Measurements from ENCODE around the gene CACNA1C.

Gene CACNA1C

DNA sequence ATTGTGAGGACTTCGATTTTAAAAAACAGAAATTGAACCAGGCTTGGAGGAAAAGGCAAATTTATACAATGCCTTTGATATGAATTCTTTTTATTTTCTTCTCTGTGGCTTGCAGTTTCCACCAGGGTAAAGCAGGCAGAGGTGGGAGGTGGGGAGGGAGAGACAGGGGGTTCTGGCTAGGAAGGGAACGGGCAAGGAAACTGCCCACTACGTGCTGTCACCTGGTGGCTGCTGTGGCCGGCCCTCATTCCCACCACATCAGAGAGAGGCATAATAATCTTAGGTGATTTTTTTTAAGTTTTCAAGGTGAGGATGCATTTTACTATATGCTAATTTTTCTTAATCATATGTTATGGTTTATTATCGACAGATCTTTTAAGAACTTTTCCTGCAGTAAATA, 145.8 kb downstream of the CACNA1C start:
- no peak for DNase-seq (ENCODE audit: low read depth in 2 of 2)

GRCh38 chr12:2205996-2206395, 153.2 kb downstream of the CACNA1C start:
- no peak for DNase-seq (ENCODE audit: low read depth in 2 of 2)

DNA sequence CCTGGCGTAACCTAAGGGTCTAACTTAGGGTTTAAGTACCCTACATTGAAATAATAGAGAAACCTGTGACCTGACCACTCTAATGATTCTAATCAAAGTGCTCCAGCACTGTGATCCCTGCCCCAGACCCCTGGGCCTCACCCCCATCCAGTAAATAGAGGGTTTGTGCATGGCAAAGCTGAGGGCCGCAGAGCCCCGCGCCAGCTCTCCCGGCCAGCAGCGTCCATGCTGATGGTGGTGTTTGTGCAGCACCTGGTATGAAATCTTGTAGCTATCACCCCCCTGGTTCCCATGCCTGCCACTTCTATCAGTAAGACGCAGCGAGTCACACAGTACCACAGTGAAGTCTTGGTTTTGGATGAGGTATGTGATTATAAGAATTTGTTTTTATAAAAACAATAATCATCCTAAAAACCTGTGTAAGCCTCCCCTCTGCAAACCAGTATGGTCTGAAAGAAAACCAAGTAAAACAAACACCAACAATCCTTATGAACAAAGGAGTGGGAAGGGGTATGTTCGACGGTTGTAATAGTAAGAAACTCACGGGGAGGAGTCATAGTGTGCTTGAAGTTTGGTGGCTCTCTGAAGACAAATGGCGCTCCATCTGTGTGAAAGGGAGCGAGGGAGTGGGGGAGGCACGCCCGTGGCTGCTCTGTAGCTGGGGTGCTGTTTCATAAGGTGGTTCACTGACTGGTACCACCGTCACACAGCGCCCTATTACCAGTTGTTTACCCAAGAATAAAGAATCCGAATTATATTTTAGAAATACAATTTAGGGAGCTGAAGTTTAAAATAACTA, 156.2 kb downstream of the CACNA1C start:
- DNase-seq (ENCODE audit: low read depth in 2 of 2) = no peak

DNA sequence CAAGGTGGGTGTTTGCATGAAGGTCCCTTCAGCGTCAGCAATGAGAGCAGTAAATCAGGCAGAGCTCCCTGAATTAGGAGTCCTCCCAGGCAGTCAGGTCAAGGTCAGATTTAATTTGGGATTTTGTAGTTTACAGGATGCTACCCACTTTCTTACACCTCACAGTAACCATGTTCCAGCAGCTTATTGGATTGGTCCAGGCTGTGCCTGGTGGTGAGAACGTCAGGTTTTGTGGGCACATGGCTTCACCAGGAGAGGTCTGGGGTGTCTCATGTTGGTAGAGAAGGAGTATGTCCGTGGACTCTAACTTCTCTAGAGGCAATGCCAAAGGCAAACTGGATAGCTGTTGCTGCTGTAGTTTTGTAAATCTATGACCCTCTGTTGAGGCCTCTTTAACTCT, 158.3 kb downstream of the CACNA1C start:
- DNase-seq (ENCODE audit: low read depth in 2 of 2) = no peak

- DNase-seq (ENCODE audit: low read depth in 2 of 2) = no peak
Observed at GRCh38 chr12:2212537-2212936, 159.8 kb downstream of the CACNA1C start.

DNA sequence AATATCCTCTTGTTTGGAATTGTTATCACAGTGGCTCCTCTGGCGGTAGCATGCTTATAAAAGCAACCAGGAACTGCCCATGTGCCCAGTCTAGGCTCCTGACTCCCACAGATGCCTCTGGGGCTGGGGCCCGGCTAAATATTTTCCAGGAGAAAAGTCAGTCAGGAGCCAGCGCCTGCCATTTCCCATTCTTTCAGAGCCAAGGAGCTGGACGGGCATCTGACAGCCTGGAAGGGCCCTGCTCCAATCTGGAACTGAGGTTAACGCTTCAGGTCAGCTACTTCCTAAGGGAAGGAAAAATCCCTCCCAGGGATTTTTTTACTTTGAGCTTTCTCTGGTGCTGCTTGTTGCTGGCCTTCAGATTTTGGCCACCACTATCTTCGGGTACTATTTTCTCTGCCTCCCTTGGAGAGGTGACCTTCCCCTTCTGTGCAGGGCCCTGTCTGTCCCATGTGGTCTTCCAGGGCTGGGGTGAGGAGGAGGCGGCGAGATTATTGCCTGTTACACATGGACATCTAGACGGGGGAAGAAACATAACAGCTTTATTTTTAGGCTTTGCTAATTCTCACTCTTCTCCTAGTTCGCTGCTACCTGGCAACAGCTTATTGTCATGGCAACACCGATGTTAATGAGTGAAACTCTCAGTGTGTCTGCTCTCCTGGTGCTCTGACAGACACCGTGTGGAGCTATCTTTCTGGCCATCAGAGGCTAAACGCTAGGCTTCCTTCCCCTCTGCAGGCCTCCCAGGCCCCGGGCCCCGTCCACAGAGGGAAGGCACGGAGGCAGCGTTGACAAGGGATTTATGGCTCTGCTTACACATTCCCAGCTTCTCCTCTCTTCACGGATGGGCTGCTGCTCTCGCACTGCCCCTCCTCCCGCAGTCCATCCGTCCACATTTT, 160.4 kb downstream of the CACNA1C start:
- DNase-seq (ENCODE audit: low read depth in 2 of 2) = no peak

GRCh38 chr12:2214411-2214810, 161.6 kb downstream of the CACNA1C start:
- DNase-seq (ENCODE audit: low read depth in 2 of 2) = no peak

GRCh38 chr12:2215709-2216560, 163.1 kb downstream of the CACNA1C start:
- no peak for DNase-seq (ENCODE audit: low read depth in 2 of 2)

DNA sequence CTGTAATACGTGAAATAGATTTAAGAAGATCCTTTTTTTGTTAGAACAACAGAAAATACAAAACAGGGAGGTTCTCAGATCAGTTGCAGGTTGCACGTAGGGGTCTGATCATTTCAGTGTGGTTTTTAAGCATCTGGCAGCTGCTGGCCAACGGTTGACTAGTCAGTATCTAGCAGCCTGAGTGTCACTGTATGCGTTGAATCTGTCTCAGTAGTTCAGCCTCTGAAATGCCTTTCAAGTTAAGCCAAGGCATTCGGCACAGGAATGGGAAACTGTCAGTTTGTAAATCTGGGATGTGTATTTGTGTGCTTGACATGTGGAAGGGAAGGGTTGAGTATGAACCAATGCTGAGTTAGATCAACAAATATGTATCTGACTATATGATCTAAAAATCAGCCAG, 165.9 kb downstream of the CACNA1C start:
- no peak for DNase-seq (ENCODE audit: low read depth in 2 of 2)

DNA sequence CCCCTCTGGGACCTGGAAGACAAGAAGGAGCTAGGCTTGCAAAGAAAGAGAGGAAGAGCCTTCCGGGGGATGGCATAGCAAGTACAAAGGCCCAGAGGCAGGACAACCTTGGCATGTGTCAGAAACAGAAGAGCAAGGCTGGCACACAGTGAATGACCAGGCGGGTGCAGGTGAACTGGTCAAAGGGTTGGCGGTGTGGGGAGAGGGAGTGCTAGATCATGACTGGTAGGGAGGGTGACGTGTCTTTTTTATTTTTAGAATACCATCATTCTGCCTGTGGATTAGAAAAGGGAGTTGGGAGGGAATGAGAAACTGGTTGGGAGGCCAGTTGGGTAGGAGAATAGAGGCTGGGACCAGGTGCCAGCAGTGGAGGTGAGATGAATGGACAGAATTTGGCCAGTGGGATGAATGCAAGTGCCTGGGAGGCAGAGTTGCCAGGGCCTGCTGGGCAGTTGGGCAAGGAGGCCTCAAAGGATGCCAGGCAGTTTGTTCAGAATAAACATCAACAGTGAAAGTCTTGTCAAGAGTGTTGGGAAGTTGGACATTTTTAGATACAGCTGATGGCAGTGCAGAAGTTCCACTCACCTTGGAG, 168.3 kb downstream of the CACNA1C start:
- DNase-seq (ENCODE audit: low read depth in 2 of 2) = no peak

DNA sequence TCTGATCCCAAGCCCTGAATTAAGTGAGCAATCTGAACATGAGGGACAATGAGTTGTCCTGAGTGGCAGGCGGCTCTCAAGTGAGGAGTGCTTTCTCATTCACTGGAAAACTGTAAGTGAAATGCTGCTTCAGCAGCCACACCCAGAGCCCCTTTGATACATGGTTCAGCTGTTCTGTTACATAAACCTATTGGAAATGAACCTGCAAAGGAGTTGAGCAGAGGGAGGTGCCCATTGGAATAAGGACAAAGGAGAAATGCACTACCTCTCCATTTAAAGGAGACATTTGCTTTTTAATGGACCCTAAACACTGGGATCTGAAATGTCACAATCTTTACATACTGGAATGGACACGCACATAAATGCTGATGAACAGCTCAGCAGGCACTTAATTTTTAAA, 169.9 kb downstream of the CACNA1C start:
- no peak for DNase-seq (ENCODE audit: low read depth in 2 of 2)

DNA sequence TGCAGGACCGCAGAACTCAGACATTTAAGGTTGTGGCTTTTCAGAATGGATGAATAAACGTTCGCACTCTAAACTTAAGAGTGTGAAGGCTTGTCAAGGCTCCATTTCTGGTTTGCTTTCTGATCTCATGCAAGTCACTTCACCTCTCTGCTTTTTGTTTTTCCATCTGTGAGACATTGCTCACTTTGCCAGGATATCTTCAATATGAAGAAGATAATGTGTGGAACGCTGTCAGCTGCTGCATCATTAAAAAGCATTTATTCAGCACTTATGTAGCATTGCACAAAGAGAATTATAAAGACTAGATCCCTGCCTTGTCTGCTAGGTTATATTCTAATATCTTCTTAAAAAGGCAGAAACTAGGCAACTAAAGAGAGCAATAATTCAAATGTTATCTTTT, 172.2 kb downstream of the CACNA1C start:
- no peak for DNase-seq (ENCODE audit: low read depth in 2 of 2)

GRCh38 chr12:2225696-2226095, 172.9 kb downstream of the CACNA1C start:
- no peak for DNase-seq (ENCODE audit: low read depth in 2 of 2)

GRCh38 chr12:2226641-2227040, 173.9 kb downstream of the CACNA1C start:
- DNase-seq (ENCODE audit: low read depth in 2 of 2) = no peak

- DNase-seq (ENCODE audit: low read depth in 2 of 2) = no peak
Observed at GRCh38 chr12:2227360-2227759, 174.6 kb downstream of the CACNA1C start.

GRCh38 chr12:2228535-2228934, 175.7 kb downstream of the CACNA1C start:
- DNase-seq (ENCODE audit: low read depth in 2 of 2) = no peak

DNA sequence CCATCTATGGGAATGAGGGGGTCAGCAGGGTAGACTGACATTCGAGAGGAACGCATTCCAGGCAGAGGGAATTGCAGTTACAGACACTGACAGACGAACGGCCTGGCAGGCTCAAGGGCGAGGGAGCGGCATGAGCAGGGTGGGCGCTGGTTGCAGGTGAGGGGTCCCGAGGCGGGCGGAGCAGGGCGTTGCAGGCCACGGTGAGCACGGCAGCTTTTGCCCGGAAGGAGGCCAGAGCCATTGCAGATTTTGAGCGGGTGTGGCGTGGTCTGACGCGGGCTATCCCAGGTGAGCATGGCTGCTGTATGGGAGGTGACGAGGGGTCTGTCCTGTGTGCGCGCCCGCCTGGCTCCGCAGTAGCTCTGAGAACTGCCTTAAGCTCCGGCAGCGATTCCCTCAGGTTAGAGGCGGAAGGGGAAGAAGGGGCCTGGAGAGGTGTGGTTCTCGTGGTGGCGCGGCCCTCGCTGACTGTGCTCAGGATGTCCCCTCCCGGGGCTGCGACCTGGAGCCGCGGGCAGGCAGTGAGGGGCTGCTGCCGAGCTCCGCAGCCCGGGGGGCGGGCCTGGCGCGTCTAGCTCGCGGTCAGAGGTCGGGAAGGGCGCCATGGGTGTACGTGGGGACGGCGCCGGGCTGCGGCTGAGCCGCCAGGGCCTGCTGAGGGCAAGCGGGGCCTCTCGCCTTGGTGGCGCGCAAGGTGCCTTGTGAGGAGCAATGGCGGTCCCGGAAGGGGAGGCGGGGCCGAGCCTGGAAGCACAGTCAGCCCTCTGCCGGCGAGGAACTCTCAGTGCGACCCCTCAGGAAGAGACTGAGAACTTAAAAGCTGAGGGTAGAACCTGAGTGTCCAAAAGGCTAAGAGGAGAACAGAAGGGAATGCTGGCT, 177.1 kb downstream of the CACNA1C start:
- no peak for DNase-seq (ENCODE audit: low read depth in 2 of 2)

GRCh38 chr12:2231011-2231595, 178.3 kb downstream of the CACNA1C start:
- no peak for DNase-seq (ENCODE audit: low read depth in 2 of 2)

DNA sequence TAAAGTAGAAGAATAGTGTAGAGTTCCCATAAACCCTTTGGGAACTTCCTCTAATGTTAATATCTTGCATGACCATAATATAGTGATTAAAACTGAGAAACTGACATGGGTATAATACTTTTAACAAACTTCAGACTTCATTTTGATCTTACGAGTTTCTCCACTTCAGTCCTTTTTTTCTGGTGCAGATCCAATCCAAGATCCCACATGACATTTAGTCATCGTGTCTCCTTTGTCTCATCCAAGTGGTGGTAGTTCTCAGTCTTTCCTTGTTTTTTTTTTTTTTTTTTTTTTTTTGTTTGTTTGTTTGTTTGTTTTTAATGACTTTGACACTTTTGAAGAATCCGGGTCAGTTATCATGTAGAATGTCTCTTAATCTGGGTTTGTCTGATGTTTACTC, 179.2 kb downstream of the CACNA1C start:
- DNase-seq (ENCODE audit: low read depth in 2 of 2) = no peak

GRCh38 chr12:2233034-2233433, 180.2 kb downstream of the CACNA1C start:
- DNase-seq (ENCODE audit: low read depth in 2 of 2) = no peak

Data from stimulated activated CD8-positive, alpha-beta memory T cell treated with anti-CD3 and anti-CD28 coated beads, Interleukin-2, amount 100 ng/mL, for 1 hour (primary cell).